ENCODE data around the gene NTM.
A peak's percentile ranks its signal among the peaks of the same experiment; 100 is the strongest.
"Not testable (repeated sequence)": the region's sequence is repeated elsewhere in the genome, so short reads cannot be mapped to it uniquely, and the experiment has no call there.

Gene NTM

GRCh38 chr11:132318421-132319157 is 948.2 kb downstream of the NTM start:
- no peak overlapping the region for H3K27ac ChIP-seq
- TF ChIP-seq CTCF (IDR thresholded peaks at IDR 0.05): no peak
- TF ChIP-seq ZFX (IDR thresholded peaks at IDR 0.05; ENCODE audit: borderline replicate concordance): no peak

- H3K27ac ChIP-seq: not testable (repeated sequence)
These were observed 949.0 kb downstream of the NTM start for GRCh38 chr11:132319419-132319818.

GRCh38 chr11:132330515-132330914 is 960.1 kb downstream of the NTM start:
- H3K27ac ChIP-seq: no peak overlapping the region
- TF ChIP-seq ZFX (IDR thresholded peaks at IDR 0.05; ENCODE audit: borderline replicate concordance): no peak
- no peak for TF ChIP-seq CTCF (IDR thresholded peaks at IDR 0.05)

GRCh38 chr11:132332521-132332920 is 962.1 kb downstream of the NTM start:
- TF ChIP-seq CTCF (IDR thresholded peaks at IDR 0.05) (no peak), ZFX (IDR thresholded peaks at IDR 0.05; ENCODE audit: borderline replicate concordance) (no peak)

GRCh38 chr11:132334769-132335280 is 964.4 kb downstream of the NTM start:
- no peak for TF ChIP-seq ZFX (IDR thresholded peaks at IDR 0.05; ENCODE audit: borderline replicate concordance)
- TF ChIP-seq CTCF (IDR thresholded peaks at IDR 0.05): no peak
- H3K27ac ChIP-seq: no peak overlapping the region

More at GRCh38 chr11:132332521-132332920, 962.1 kb downstream of the NTM start:
- no peak overlapping the region for H3K27ac ChIP-seq

- no peak overlapping the region for H3K27ac ChIP-seq
These were observed 964.9 kb downstream of the NTM start for GRCh38 chr11:132335311-132335710.

GRCh38 chr11:132336781-132337535 is 966.5 kb downstream of the NTM start:
- no peak overlapping the region for H3K27ac ChIP-seq
- TF ChIP-seq CTCF (IDR thresholded peaks at IDR 0.05) (no peak), ZFX (IDR thresholded peaks at IDR 0.05; ENCODE audit: borderline replicate concordance) (no peak)

More at GRCh38 chr11:132335311-132335710, 964.9 kb downstream of the NTM start:
- TF ChIP-seq CTCF (IDR thresholded peaks at IDR 0.05) (0 out of 2 replicates have a peak, but pooled peaks have one; percentile 15), ZFX (IDR thresholded peaks at IDR 0.05; ENCODE audit: borderline replicate concordance) (no peak)
